SK-N-SH (cell line): ENCODE measurements around the gene CAPG. TPM values are rescaled to one million over a fixed set of nuclear protein-coding genes. Genes with fewer than 3 reads are reported as not detected.

ENCODE experiments used
- CTCF ChIA-PET: fragments of 300-600, 350-600 bp; formaldehyde crosslinking; extraction: SDS; loops from one replicate; lab custom pipeline; 2021; lab: Yijun Ruan, JAX
- POLR2A ChIA-PET: fragments of 350-600 bp; sonication (Branson Sonifier 250); formaldehyde crosslinking; extraction: SDS; loops from one replicate; lab custom pipeline; 2020; ENCODE audit warnings: antibody characterized with exemption, inconsistent platforms; lab: Yijun Ruan, JAX
- DNase-seq: peaks from one replicate; pipeline ENCODE4 v3.0.0; 2012
- H2AFZ ChIP-seq: fragments of 200-600 bp; sonication (generic); 2 replicates; pipeline ENCODE4 v1.8.1; 2016; ENCODE audit warnings: antibody characterized with exemption, mild to moderate bottlenecking, low read depth
- H3F3A ChIP-seq: fragments of 200-600 bp; sonication (generic); replicated peaks from 2 replicates; pipeline ENCODE3; 2016; ENCODE audit warnings: antibody characterized with exemption, mild to moderate bottlenecking; ENCODE audit not compliant: insufficient read depth
- H3K27ac ChIP-seq, 2 experiments: fragments of 200-500 bp in 1 of 2; fragments of 200-600 bp in 1 of 2; sonication (Bioruptor generic) in 1 of 2; sonication (generic), shearing (Covaris generic) in 1 of 2; 2 replicates each; pipeline versions ENCODE4 v1.5.1 to v1.6.1; 2014 to 2016; ENCODE audit warnings: low read depth in 2 of 2, inconsistent platforms in 1 of 2, low read length in 1 of 2, mild to moderate bottlenecking in 1 of 2, mixed read lengths in 1 of 2
- H3K27me3 ChIP-seq: fragments of 200-600 bp; sonication (generic), shearing (Covaris generic); 2 replicates; pipeline ENCODE4 v1.6.1; 2016; ENCODE audit warnings: mixed run types; ENCODE audit not compliant: insufficient read depth
- H3K36me3 ChIP-seq, 2 experiments: fragments of 200-500 bp in 1 of 2; fragments of 200-600 bp in 1 of 2; sonication (Bioruptor generic) in 1 of 2; sonication (generic) in 1 of 2; replicated peaks in 1 of 2; 2 replicates each; pipeline versions ENCODE3 to v1.5.1; 2014 to 2016; ENCODE audit warnings: low read length in 1 of 2, mild to moderate bottlenecking in 1 of 2; ENCODE audit not compliant: insufficient read depth in 2 of 2, control insufficient read depth in 1 of 2
- H3K4me1 ChIP-seq, 2 experiments: fragments of 200-500 bp in 1 of 2; fragments of 200-600 bp in 1 of 2; sonication (Bioruptor generic) in 1 of 2; sonication (generic), shearing (Covaris generic) in 1 of 2; 2 replicates each; pipeline versions ENCODE4 v1.5.1 to v1.6.1; 2014 to 2016; ENCODE audit warnings: low read depth in 1 of 2, low read length in 1 of 2, mixed run types in 1 of 2; ENCODE audit not compliant: insufficient read depth in 2 of 2, control insufficient read depth in 1 of 2
- H3K4me2 ChIP-seq: fragments of 200-600 bp; sonication (generic), shearing (Covaris generic); 2 replicates; pipeline ENCODE4 v1.6.1; 2017; ENCODE audit warnings: mixed run types
- H3K4me3 ChIP-seq, 2 experiments: fragments of 200-500 bp in 1 of 2; fragments of 200-600 bp in 1 of 2; sonication (Bioruptor generic) in 1 of 2; sonication (generic), shearing (Covaris generic) in 1 of 2; 2 replicates each; pipeline versions ENCODE4 v1.5.1 to v1.8.1; 2014 to 2016; ENCODE audit warnings: low read depth in 2 of 2, inconsistent platforms in 1 of 2, low read length in 1 of 2, mild to moderate bottlenecking in 1 of 2, mixed read lengths in 1 of 2, moderate library complexity in 1 of 2
- H3K79me2 ChIP-seq: fragments of 200-600 bp; sonication (generic); 2 replicates; pipeline ENCODE4 v1.8.1; 2017; ENCODE audit warnings: mild to moderate bottlenecking; ENCODE audit not compliant: insufficient read depth
- H3K9ac ChIP-seq: fragments of 200-600 bp; sonication (generic); 2 replicates; pipeline ENCODE4 v1.6.1; 2017; ENCODE audit warnings: mixed run types
- H3K9me2 ChIP-seq: fragments of 200-600 bp; sonication (generic); 2 replicates; pipeline ENCODE4 v1.6.1; 2017; ENCODE audit warnings: mixed run types
- H3K9me3 ChIP-seq: fragments of 200-600 bp; sonication (generic); 2 replicates; pipeline ENCODE4 v1.6.1; 2017; ENCODE audit warnings: mixed run types, mild to moderate bottlenecking, moderate library complexity
- H4K20me1 ChIP-seq: fragments of 200-600 bp; sonication (generic); 2 replicates; pipeline ENCODE4 v1.6.1; 2017; ENCODE audit warnings: mild to moderate bottlenecking, mixed run types; ENCODE audit not compliant: insufficient read depth
- CTCF ChIP-seq: fragments of 200-600 bp; sonication (generic); IDR thresholded peaks from 2 replicates; pipeline ENCODE4 v1.6.1; 2017; ENCODE audit warnings: antibody characterized with exemption, mild to moderate bottlenecking, moderate library complexity
- FOSL2 ChIP-seq: IDR thresholded peaks from 2 replicates; pipeline ENCODE4 v1.4.0; 2012; ENCODE audit warnings: low read depth, mild to moderate bottlenecking, moderate library complexity, borderline replicate concordance
- GATA2 ChIP-seq: sonication (generic); formaldehyde crosslinking; IDR thresholded peaks from 2 replicates; pipeline ENCODE4 v1.5.0; 2020; ENCODE audit warnings: mild to moderate bottlenecking, missing genetic modification reagents
- MEF2A ChIP-seq: IDR thresholded peaks from 2 replicates; pipeline ENCODE4 v1.4.0; 2012; ENCODE audit warnings: low read depth, borderline replicate concordance
- MXI1 ChIP-seq: IDR thresholded peaks from 2 replicates; pipeline ENCODE4 v1.6.1; 2012; ENCODE audit warnings: mild to moderate bottlenecking, low read depth, low read length, improper control_type of control experiment
- NFIC ChIP-seq: IDR thresholded peaks from 2 replicates; pipeline ENCODE4 v1.4.0; 2012; ENCODE audit warnings: borderline replicate concordance
- POLR2AphosphoS5 ChIP-seq: IDR thresholded peaks from 2 replicates; pipeline ENCODE4 v1.6.1; 2012; ENCODE audit warnings: low read depth, low read length
- RFX5 ChIP-seq: IDR thresholded peaks from 2 replicates; pipeline ENCODE4 v1.6.1; 2012; ENCODE audit warnings: mild to moderate bottlenecking, improper control_type of control experiment, low read length
- TAF1 ChIP-seq: IDR thresholded peaks from 2 replicates; pipeline ENCODE4 v1.6.1; 2012; ENCODE audit warnings: low read depth, mild to moderate bottlenecking, low read length, moderate library complexity, borderline replicate concordance
- TEAD4 ChIP-seq: IDR thresholded peaks from 2 replicates; pipeline ENCODE4 v1.4.0; 2012; ENCODE audit warnings: mild to moderate bottlenecking, borderline replicate concordance; ENCODE audit not compliant: insufficient read depth
- WGBS: methylation state at CpG from one replicate; pipeline ENCODE4 v1.1.6; 2017; ENCODE audit warnings: low lambda C conversion rate; 5-methylcytosine and 5-hydroxymethylcytosine counted together
- polyA plus RNA-seq, 3 experiments: library from polyadenylated mRNA; depleted of rRNA; stranded (reverse); fragments of >200 nt; gene quantifications; 2 replicates each; pipeline ENCODE4 v1.2.3, GENCODE V29; 2012
- TF ChIP-seq, protein P1 (sequence below): IDR thresholded peaks from 2 replicates; pipeline ENCODE4 v1.4.0; 2012; ENCODE audit warnings: low read depth, borderline replicate concordance

Gene CAPG
- polyA plus RNA-seq, 1 of the 3 experiments (the other 2 are of a cell fraction), result 1.2 TPM

DNA sequence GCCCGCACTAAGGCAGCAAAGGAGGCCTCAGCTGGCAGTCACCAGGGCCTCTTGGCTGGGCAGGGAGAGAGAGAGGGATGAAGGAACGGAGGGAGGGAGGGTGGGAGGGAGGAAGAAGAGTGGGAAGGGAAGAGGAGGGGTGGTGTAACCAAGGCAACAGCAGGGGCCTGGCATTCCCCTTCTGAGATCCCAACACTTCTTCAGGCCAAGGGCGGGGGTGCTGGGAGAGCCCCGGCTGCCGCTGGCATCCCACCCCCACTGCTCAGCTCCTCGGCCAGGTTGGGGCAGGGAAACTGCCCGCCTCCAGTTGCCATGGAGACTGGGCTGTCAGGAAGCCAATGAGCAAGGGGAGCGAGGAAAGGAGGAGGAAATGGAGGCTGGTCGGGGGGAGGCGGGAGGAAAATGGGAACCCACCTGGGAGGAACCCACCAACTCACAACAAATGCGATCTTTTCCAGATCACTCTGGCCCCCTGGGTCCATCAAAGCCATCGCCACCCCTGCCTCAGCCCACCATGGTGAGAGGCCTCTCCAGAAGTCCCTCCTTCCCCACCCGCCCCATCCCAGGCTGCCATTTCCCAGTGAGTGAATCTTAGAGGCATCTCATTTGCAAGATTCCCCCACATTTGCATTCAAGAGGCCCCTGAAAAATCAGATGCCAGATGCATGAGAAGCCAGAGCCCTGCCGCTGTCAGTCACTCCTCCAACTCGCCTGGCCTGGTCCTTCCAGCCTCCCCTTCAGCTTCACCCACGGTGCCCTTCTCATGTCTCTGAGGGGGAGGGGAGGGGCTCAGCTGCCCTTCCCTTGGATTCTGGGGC is 20.8 kb upstream of the CAPG start (continued):
- no peak for TF ChIP-seq CTCF
- TF ChIP-seq, protein P1, sequence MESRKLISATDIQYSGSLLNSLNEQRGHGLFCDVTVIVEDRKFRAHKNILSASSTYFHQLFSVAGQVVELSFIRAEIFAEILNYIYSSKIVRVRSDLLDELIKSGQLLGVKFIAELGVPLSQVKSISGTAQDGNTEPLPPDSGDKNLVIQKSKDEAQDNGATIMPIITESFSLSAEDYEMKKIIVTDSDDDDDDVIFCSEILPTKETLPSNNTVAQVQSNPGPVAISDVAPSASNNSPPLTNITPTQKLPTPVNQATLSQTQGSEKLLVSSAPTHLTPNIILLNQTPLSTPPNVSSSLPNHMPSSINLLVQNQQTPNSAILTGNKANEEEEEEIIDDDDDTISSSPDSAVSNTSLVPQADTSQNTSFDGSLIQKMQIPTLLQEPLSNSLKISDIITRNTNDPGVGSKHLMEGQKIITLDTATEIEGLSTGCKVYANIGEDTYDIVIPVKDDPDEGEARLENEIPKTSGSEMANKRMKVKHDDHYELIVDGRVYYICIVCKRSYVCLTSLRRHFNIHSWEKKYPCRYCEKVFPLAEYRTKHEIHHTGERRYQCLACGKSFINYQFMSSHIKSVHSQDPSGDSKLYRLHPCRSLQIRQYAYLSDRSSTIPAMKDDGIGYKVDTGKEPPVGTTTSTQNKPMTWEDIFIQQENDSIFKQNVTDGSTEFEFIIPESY, result no peak
- no peak for TF ChIP-seq FOSL2
- no peak for TF ChIP-seq TEAD4
- no peak for TF ChIP-seq GATA2 (CRISPR knock-in tag)
- TF ChIP-seq RFX5, result no peak

- no peaks in the 10 kb centered on the region for H4K20me1 ChIP-seq
- 92% methylated on average over 2 of the region's 2 CpGs for WGBS
- POLR2A ChIA-PET, result interaction anchor here (1.6 to 4.8 kb wide), 2 partner anchors 110 to 116 kb away, joined by 6 to 54 read pairs; partner anchors contain the start of gene MAT2A
- no peaks in the 10 kb centered on the region for H3K27me3 ChIP-seq
- no peaks in the 10 kb centered on the region for H3F3A ChIP-seq
- H3K79me2 ChIP-seq, result no peaks in the 10 kb centered on the region
- no peak overlapping the region for H2AFZ ChIP-seq
- H3K9me2 ChIP-seq, result no peaks in the 10 kb centered on the region
- no peak overlapping the region for H3K4me3 ChIP-seq
- H3K4me1 ChIP-seq, result peaks cover 0 to 46% of the 10 kb centered on the region in 2 experiments; a peak in 2 of 4 replicates
- no peak for DNase-seq
- no peak overlapping the region for H3K4me2 ChIP-seq
- H3K36me3 ChIP-seq, result no peaks in the 10 kb centered on the region
- no peak overlapping the region for H3K27ac ChIP-seq
- TF ChIP-seq TEAD4 (no peak), MEF2A (no peak), POLR2AphosphoS5 (no peak), FOSL2 (no peak), TAF1 (no peak), MXI1 (no peak), NFIC (no peak)
- no peaks in the 10 kb centered on the region for H3K9me3 ChIP-seq
- CTCF ChIA-PET, result interaction anchor here (0.8 to 4.7 kb wide), 3 partner anchors 9 to 121 kb away, joined by 3 to 43 read pairs (median 28); no protein-coding TSS in a partner anchor
- no peak overlapping the region for H3K9ac ChIP-seq
Measured at GRCh38 chr2:85429924-85430289, 19.7 kb upstream of the CAPG start.
